ENCODE measurements around the gene RNFT2.
A peak's percentile ranks its signal among the peaks of the same experiment; 100 is the strongest.
"Not testable (repeated sequence)": the region's sequence is repeated elsewhere in the genome, so short reads cannot be mapped to it uniquely, and the experiment has no call there.

RNFT2 gene

GRCh38 chr12:116710370-116711150, 27.6 kb upstream of the RNFT2 start:
- no peak for DNase-seq

- no peak for DNase-seq
Observed at GRCh38 chr12:116712458-116713303, 25.4 kb upstream of the RNFT2 start.

GRCh38 chr12:116713527-116713926, 24.6 kb upstream of the RNFT2 start:
- DNase-seq = no peak

- DNase-seq = no peak
Observed at GRCh38 chr12:116714175-116714574, 23.9 kb upstream of the RNFT2 start.

- DNase-seq = no peak
Observed at GRCh38 chr12:116717466-116718437, 20.4 kb upstream of the RNFT2 start.

- no peak for DNase-seq
Observed at GRCh38 chr12:116718655-116719454, 19.3 kb upstream of the RNFT2 start.

GRCh38 chr12:116719731-116720528, 18.2 kb upstream of the RNFT2 start:
- no peak for DNase-seq

GRCh38 chr12:116722245-116722644, 15.9 kb upstream of the RNFT2 start:
- DNase-seq = no peak

GRCh38 chr12:116726694-116727093, 11.4 kb upstream of the RNFT2 start:
- DNase-seq = no peak

GRCh38 chr12:116727261-116727660, 10.9 kb upstream of the RNFT2 start:
- no peak for DNase-seq

GRCh38 chr12:116727891-116728290, 10.2 kb upstream of the RNFT2 start:
- no peak for DNase-seq

GRCh38 chr12:116731801-116732200, 6.3 kb upstream of the RNFT2 start:
- no peak for DNase-seq

- no peak for DNase-seq
Observed at GRCh38 chr12:116734156-116734768, 3.9 kb upstream of the RNFT2 start.

- DNase-seq = no peak
Observed at GRCh38 chr12:116735084-116735483, 3.0 kb upstream of the RNFT2 start.

- DNase-seq = peak; percentile 19
Observed at GRCh38 chr12:116735951-116736599, 2.0 kb upstream of the RNFT2 start.

- no peak for DNase-seq
Observed at GRCh38 chr12:116736962-116737773, 947 bp upstream of the RNFT2 start.

- DNase-seq = no peak
Observed at GRCh38 chr12:116739381-116739887, 1.3 kb downstream of the RNFT2 start.

- not testable (repeated sequence) for DNase-seq
Observed at GRCh38 chr12:116742787-116743186, 4.7 kb downstream of the RNFT2 start.

GRCh38 chr12:116744766-116745165, 6.7 kb downstream of the RNFT2 start:
- DNase-seq = no peak
